GM19238 (cell line): ENCODE measurements around the gene AGAP1.

Source experiments
- DNase-seq: peaks from one replicate; pipeline ENCODE4 v3.0.0; 2011; ENCODE audit warnings: low spot score; ENCODE audit not compliant: insufficient read length

AGAP1 gene

GRCh38 chr2:235685024-235685721 lies 191.3 kb downstream of the AGAP1 start:
- DNase-seq: no peak

GRCh38 chr2:235688511-235689426 lies 194.9 kb downstream of the AGAP1 start:
- no peak for DNase-seq

- no peak for DNase-seq
These were observed 195.6 kb downstream of the AGAP1 start for GRCh38 chr2:235689427-235689853.

GRCh38 chr2:235690082-235690808 lies 196.4 kb downstream of the AGAP1 start:
- no peak for DNase-seq

- no peak for DNase-seq
These were observed 197.1 kb downstream of the AGAP1 start for GRCh38 chr2:235690809-235691450.

- no peak for DNase-seq
These were observed 198.2 kb downstream of the AGAP1 start for GRCh38 chr2:235692076-235692475.

GRCh38 chr2:235692671-235693171 lies 198.9 kb downstream of the AGAP1 start:
- no peak for DNase-seq

GRCh38 chr2:235693279-235693678 lies 199.4 kb downstream of the AGAP1 start:
- no peak for DNase-seq

- DNase-seq: no peak
These were observed 201.1 kb downstream of the AGAP1 start for GRCh38 chr2:235694721-235695601.

GRCh38 chr2:235695602-235695895 lies 201.7 kb downstream of the AGAP1 start:
- no peak for DNase-seq

GRCh38 chr2:235697041-235697440 lies 203.2 kb downstream of the AGAP1 start:
- DNase-seq: no peak

- DNase-seq: no peak
These were observed 204.2 kb downstream of the AGAP1 start for GRCh38 chr2:235698028-235698427.

GRCh38 chr2:235698491-235698890 lies 204.6 kb downstream of the AGAP1 start:
- DNase-seq: no peak

GRCh38 chr2:235699576-235699975 lies 205.7 kb downstream of the AGAP1 start:
- no peak for DNase-seq

- DNase-seq: no peak
These were observed 207.6 kb downstream of the AGAP1 start for GRCh38 chr2:235701206-235701981.

GRCh38 chr2:235702186-235702585 lies 208.3 kb downstream of the AGAP1 start:
- no peak for DNase-seq

GRCh38 chr2:235703711-235704295 lies 210.0 kb downstream of the AGAP1 start:
- no peak for DNase-seq

- DNase-seq: no peak
These were observed 211.5 kb downstream of the AGAP1 start for GRCh38 chr2:235705296-235705695.

- no peak for DNase-seq
These were observed 212.7 kb downstream of the AGAP1 start for GRCh38 chr2:235706506-235706905.
